ENCODE measurements around the gene DCTD.

GRCh38 chr4:182925855-182926254 is 8.7 kb upstream of the DCTD start:
- TF ChIP-seq ZNF660 (tag by site-specific recombination; IDR thresholded peaks at IDR 0.05), result no peak
- TF ChIP-seq, protein P1, sequence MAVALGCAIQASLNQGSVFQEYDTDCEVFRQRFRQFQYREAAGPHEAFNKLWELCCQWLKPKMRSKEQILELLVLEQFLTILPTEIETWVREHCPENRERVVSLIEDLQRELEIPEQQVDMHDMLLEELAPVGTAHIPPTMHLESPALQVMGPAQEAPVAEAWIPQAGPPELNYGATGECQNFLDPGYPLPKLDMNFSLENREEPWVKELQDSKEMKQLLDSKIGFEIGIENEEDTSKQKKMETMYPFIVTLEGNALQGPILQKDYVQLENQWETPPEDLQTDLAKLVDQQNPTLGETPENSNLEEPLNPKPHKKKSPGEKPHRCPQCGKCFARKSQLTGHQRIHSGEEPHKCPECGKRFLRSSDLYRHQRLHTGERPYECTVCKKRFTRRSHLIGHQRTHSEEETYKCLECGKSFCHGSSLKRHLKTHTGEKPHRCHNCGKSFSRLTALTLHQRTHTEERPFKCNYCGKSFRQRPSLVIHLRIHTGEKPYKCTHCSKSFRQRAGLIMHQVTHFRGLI (tag by site-specific recombination; IDR thresholded peaks at IDR 0.05), result no peak
- TF ChIP-seq, protein P2, sequence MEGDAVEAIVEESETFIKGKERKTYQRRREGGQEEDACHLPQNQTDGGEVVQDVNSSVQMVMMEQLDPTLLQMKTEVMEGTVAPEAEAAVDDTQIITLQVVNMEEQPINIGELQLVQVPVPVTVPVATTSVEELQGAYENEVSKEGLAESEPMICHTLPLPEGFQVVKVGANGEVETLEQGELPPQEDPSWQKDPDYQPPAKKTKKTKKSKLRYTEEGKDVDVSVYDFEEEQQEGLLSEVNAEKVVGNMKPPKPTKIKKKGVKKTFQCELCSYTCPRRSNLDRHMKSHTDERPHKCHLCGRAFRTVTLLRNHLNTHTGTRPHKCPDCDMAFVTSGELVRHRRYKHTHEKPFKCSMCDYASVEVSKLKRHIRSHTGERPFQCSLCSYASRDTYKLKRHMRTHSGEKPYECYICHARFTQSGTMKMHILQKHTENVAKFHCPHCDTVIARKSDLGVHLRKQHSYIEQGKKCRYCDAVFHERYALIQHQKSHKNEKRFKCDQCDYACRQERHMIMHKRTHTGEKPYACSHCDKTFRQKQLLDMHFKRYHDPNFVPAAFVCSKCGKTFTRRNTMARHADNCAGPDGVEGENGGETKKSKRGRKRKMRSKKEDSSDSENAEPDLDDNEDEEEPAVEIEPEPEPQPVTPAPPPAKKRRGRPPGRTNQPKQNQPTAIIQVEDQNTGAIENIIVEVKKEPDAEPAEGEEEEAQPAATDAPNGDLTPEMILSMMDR (tag by site-specific recombination; IDR thresholded peaks at IDR 0.05), result no peak
- TF ChIP-seq ZNF274 (IDR thresholded peaks at IDR 0.05; ENCODE audit: low read length), result no peak
- no peak for TF ChIP-seq ZNF274 (tag by site-specific recombination; IDR thresholded peaks at IDR 0.05; ENCODE audit: borderline replicate concordance)
- TF ChIP-seq ZBTB1 (tag by site-specific recombination; IDR thresholded peaks at IDR 0.05), result no peak
- TF ChIP-seq BCL11A (tag by site-specific recombination; IDR thresholded peaks at IDR 0.05; ENCODE audit: low read depth), result no peak
- TF ChIP-seq ZNF518A (tag by site-specific recombination; conservative IDR thresholded peaks at IDR 0.05; ENCODE audit: low read depth), result no peak
- TF ChIP-seq, protein P3, sequence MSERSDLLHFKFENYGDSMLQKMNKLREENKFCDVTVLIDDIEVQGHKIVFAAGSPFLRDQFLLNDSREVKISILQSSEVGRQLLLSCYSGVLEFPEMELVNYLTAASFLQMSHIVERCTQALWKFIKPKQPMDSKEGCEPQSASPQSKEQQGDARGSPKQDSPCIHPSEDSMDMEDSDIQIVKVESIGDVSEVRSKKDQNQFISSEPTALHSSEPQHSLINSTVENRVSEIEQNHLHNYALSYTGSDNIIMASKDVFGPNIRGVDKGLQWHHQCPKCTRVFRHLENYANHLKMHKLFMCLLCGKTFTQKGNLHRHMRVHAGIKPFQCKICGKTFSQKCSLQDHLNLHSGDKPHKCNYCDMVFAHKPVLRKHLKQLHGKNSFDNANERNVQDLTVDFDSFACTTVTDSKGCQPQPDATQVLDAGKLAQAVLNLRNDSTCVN (tag by site-specific recombination; optimal IDR thresholded peaks at IDR 0.05), result no peak
- TF ChIP-seq, protein P4, sequence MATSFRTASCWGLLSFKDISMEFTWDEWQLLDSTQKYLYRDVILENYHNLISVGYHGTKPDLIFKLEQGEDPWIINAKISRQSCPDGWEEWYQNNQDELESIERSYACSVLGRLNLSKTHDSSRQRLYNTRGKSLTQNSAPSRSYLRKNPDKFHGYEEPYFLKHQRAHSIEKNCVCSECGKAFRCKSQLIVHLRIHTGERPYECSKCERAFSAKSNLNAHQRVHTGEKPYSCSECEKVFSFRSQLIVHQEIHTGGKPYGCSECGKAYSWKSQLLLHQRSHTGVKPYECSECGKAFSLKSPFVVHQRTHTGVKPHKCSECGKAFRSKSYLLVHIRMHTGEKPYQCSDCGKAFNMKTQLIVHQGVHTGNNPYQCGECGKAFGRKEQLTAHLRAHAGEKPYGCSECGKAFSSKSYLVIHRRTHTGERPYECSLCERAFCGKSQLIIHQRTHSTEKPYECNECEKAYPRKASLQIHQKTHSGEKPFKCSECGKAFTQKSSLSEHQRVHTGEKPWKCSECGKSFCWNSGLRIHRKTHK (tag by site-specific recombination; IDR thresholded peaks at IDR 0.05), result no peak
- TF ChIP-seq ATF2 (tag by site-specific recombination; IDR thresholded peaks at IDR 0.05; ENCODE audit: low read depth), result no peak
- TF ChIP-seq ZNF394 (tag by site-specific recombination; IDR thresholded peaks at IDR 0.05; ENCODE audit: borderline replicate concordance), result no peak
